K562 (cell line): ENCODE data around the gene PNPLA1. TPM values are rescaled to one million over a fixed set of nuclear protein-coding genes. Genes with fewer than 3 reads are reported as not detected.

ENCODE experiments used
- ATAC-seq: fragments of 200-7000 bp; cut with Tn5 transposase; 3 replicates; pipeline ENCODE4 v1.9.1; 2020; ENCODE audit warnings: moderate library complexity
- BruUV-seq: library from RNA; stranded (reverse); fragments of 400-500 nt; replicated peaks from 2 replicates; lab custom pipeline; 2021; lab: Mats Ljungman, UMichigan
- CTCF ChIA-PET: fragments of 300-600 bp; formaldehyde crosslinking; extraction: SDS; loops from one replicate; lab custom pipeline; 2021; ENCODE audit warnings: low intra/inter-chr PET ratio; lab: Yijun Ruan, JAX
- POLR2A ChIA-PET: fragments of 300-600, 350-650 bp; sonication (Branson Sonifier 250); formaldehyde crosslinking; extraction: SDS; loops from one replicate; lab custom pipeline; 2021; ENCODE audit warnings: antibody characterized with exemption, inconsistent platforms; lab: Yijun Ruan, JAX
- DNase-seq, 4 experiments: peaks; one replicate each; pipeline versions ENCODE4 v3.0.0 to v3.0.0-alpha.2; 2011 to 2018; ENCODE audit warnings: low spot score in 3 of 4, mixed read lengths in 3 of 4; ENCODE audit errors: extremely low read depth in 1 of 4
- FAIRE-seq: peaks from 2 replicates; lab custom pipeline; 2011; peaks lifted over from hg19 to GRCh38; lab: Jason Lieb, UNC
- H2AFZ ChIP-seq: 2 replicates; pipeline ENCODE4 v1.6.0; 2011; ENCODE audit warnings: low read depth, low read length, control low read depth, inconsistent platforms
- H3K27ac ChIP-seq: fragments of 200-600 bp; 3 replicates; pipeline ENCODE4 v1.8.0; 2011; ENCODE audit warnings: low read depth, mild to moderate bottlenecking, control low read depth, inconsistent platforms, low read length, moderate library complexity, mixed read lengths; ENCODE audit errors: extremely low read depth
- H3K27me3 ChIP-seq, 2 experiments: fragments of 300-600 bp in 1 of 2; 2 replicates in 1 of 2; 3 replicates in 1 of 2; pipeline versions ENCODE4 v1.6.0 to v1.8.0; 2011; ENCODE audit warnings: inconsistent platforms in 2 of 2, low read length in 2 of 2, mild to moderate bottlenecking in 1 of 2, mixed read lengths in 1 of 2, moderate library complexity in 1 of 2; ENCODE audit not compliant: control insufficient read depth in 2 of 2, insufficient read depth in 2 of 2
- H3K36me3 ChIP-seq: fragments of 300-600 bp; 3 replicates; pipeline ENCODE4 v1.8.0; 2011; ENCODE audit warnings: mild to moderate bottlenecking, low read length, inconsistent platforms; ENCODE audit not compliant: control insufficient read depth, insufficient read depth
- H3K4me1 ChIP-seq, 2 experiments: fragments of 200-600 bp in 1 of 2; replicated peaks in 1 of 2; 2 replicates in 1 of 2; 3 replicates in 1 of 2; pipeline versions ENCODE4 v1.5.1 to v1.8.0; 2011; ENCODE audit warnings: inconsistent platforms in 2 of 2, low read length in 2 of 2, mild to moderate bottlenecking in 1 of 2, mixed read lengths in 1 of 2, moderate library complexity in 1 of 2; ENCODE audit not compliant: control insufficient read depth in 2 of 2, insufficient read depth in 2 of 2
- H3K4me2 ChIP-seq: 2 replicates; pipeline ENCODE4 v1.6.1; 2011; ENCODE audit warnings: low read length, control low read depth, inconsistent platforms, mixed read lengths; ENCODE audit not compliant: insufficient read depth
- H3K4me3 ChIP-seq: fragments of 200-600 bp; sonication (generic), shearing (Covaris generic); 2 replicates; pipeline ENCODE4 v1.5.1; 2016; ENCODE audit warnings: control low read depth, inconsistent platforms
- H3K79me2 ChIP-seq: fragments of 200-600 bp; 3 replicates; pipeline ENCODE4 v1.8.0; 2011; ENCODE audit warnings: low read length, inconsistent platforms; ENCODE audit not compliant: control insufficient read depth, insufficient read depth
- H3K9ac ChIP-seq, 2 experiments: 2 replicates each; pipeline versions ENCODE4 v1.6.0 to v1.6.1; 2011; ENCODE audit warnings: low read depth in 2 of 2, low read length in 2 of 2, control low read depth in 1 of 2, inconsistent platforms in 1 of 2, mild to moderate bottlenecking in 1 of 2, mixed read lengths in 1 of 2; ENCODE audit not compliant: insufficient read depth in 1 of 2
- H3K9me1 ChIP-seq: one replicate; pipeline ENCODE4 v1.6.0; 2011; ENCODE audit warnings: inconsistent platforms, mild to moderate bottlenecking, low read length, moderate library complexity; ENCODE audit not compliant: control insufficient read depth, insufficient read depth
- H3K9me3 ChIP-seq: replicated peaks from 2 replicates; pipeline ENCODE4 v1.5.1; 2011; ENCODE audit warnings: low read depth, low read length, inconsistent platforms; ENCODE audit not compliant: control insufficient read depth, insufficient read depth
- H4K20me1 ChIP-seq: replicated peaks from 2 replicates; pipeline ENCODE4 v1.6.1; 2011; ENCODE audit warnings: low read length, inconsistent platforms, mixed read lengths; ENCODE audit not compliant: control insufficient read depth, insufficient read depth
- CBX3 ChIP-seq, 2 experiments: IDR thresholded peaks; 1 replicate in 1 of 2; 2 replicates in 1 of 2; pipeline ENCODE4 v1.6.1; 2012; ENCODE audit warnings: inconsistent platforms in 2 of 2, low read length in 2 of 2, borderline replicate concordance in 1 of 2, control low read depth in 1 of 2
- CEBPG ChIP-seq, 3 experiments: fragments of 200-800 bp in 1 of 3; sonication (Bioruptor generic) in 1 of 3; sonication (generic) in 1 of 3; formaldehyde crosslinking in 1 of 3; IDR thresholded peaks in 2 of 3; conservative IDR thresholded peaks in 1 of 3; 2 replicates each; pipeline versions ENCODE4 v1.6.1 to v1.8.0; 2016 to 2022; ENCODE audit warnings: missing compliant biosample characterization in 2 of 3, missing genetic modification characterization in 2 of 3, mild to moderate bottlenecking in 1 of 3, missing genetic modification reagents in 1 of 3
- DPF2 ChIP-seq: fragments of 450-650 bp; IDR thresholded peaks from 2 replicates; pipeline ENCODE4 v1.6.1; 2016
- NELFE ChIP-seq: IDR thresholded peaks from 2 replicates; pipeline ENCODE4 v1.6.1; 2011; ENCODE audit warnings: mild to moderate bottlenecking; ENCODE audit not compliant: insufficient read depth, insufficient read length
- NR2C1 ChIP-seq, 2 experiments: fragments of 450-650 bp; IDR thresholded peaks; 2 replicates each; pipeline ENCODE4 v1.6.1; 2017; ENCODE audit warnings: mild to moderate bottlenecking in 2 of 2, antibody characterized with exemption in 1 of 2, inconsistent platforms in 1 of 2, missing compliant biosample characterization in 1 of 2, missing genetic modification characterization in 1 of 2
- RBM22 ChIP-seq: fragments of 200-400 bp; formaldehyde crosslinking; IDR thresholded peaks from 2 replicates; pipeline ENCODE4 v1.6.1; 2018; ENCODE audit warnings: low read length, low read depth; ENCODE audit not compliant: poor library complexity, severe bottlenecking
- RERE ChIP-seq: sonication (generic); formaldehyde crosslinking; IDR thresholded peaks from 2 replicates; pipeline ENCODE4 v1.8.0; 2023; ENCODE audit warnings: missing genetic modification reagents, mild to moderate bottlenecking, borderline replicate concordance
- SUPT5H ChIP-seq: fragments of 450-650 bp; IDR thresholded peaks from 2 replicates; pipeline ENCODE4 v1.6.1; 2016
- TAF9B ChIP-seq: fragments of 450-650 bp; IDR thresholded peaks from 2 replicates; pipeline ENCODE4 v1.6.1; 2018; ENCODE audit warnings: mild to moderate bottlenecking; ENCODE audit not compliant: partially characterized antibody
- THAP7 ChIP-seq: fragments of 250-450 bp; sonication (Bioruptor Pico); IDR thresholded peaks from 2 replicates; pipeline ENCODE4 v1.5.0; 2021
- WGBS: fragments of 100-300 bp; shearing (Covaris generic); methylation state at CpG from one replicate; pipeline ENCODE4 v1.1.6; 2016; ENCODE audit warnings: low coverage, mixed read lengths; ENCODE audit not compliant: insufficient coverage; ENCODE audit errors: missing lambda C conversion rate; 5-methylcytosine and 5-hydroxymethylcytosine counted together
- in situ Hi-C: fragments of 300-500 bp; cut with MboI; formaldehyde crosslinking; loops from 4 replicates; pipeline ENCODE4 v1.15.0; 2018; ENCODE audit warnings: inconsistent platforms, mixed read lengths
- intact Hi-C: fragments of 100-400 bp; cut with micrococcal nuclease; formaldehyde crosslinking; loops from 2 replicates; pipeline ENCODE4 v1.14.2; 2022
- polyA plus RNA-seq, 8 experiments: library from polyadenylated mRNA; depleted of rRNA in 4 of 8; stranded (reverse) in 5 of 8; unstranded in 3 of 8; fragments of >200 nt; fragmentation: Nextera tagmentation in 2 of 8; fragmentation: Illumina TruSeq in 1 of 8; extraction: Ambion mirVana in 2 of 8; extraction: Trizol in 1 of 8; gene quantifications; 2 replicates each; pipeline versions ENCODE4 v1.2.1 to v1.2.3, GENCODE V29; 2011 to 2014; ENCODE audit warnings: inconsistent platforms in 1 of 8, missing spikeins in 1 of 8
- total RNA-seq, 7 experiments: library from RNA; depleted of rRNA in 6 of 7; stranded (reverse); fragments of >200 nt in 6 of 7; fragmentation: Illumina TruSeq in 2 of 7; extraction: Trizol in 2 of 7; gene quantifications; 2 replicates each; pipeline versions ENCODE4 v1.2.1 to v1.2.3, GENCODE V29; 2011 to 2021; ENCODE audit warnings: low replicate concordance in 1 of 7
- TF ChIP-seq, protein P1 (sequence below): fragments of 250-450 bp; sonication (Bioruptor Pico); IDR thresholded peaks from 2 replicates; pipeline ENCODE4 v1.5.0; 2021
- TF ChIP-seq, protein P2 (sequence below): fragments of 450-650 bp; IDR thresholded peaks from 2 replicates; pipeline ENCODE4 v1.6.1; 2016; ENCODE audit warnings: antibody characterized with exemption

The PNPLA1 gene
- total and polyA plus RNA-seq, 9 of the 15 experiments (the other 6 are each of a cell fraction or from before 2014, with no cell fraction given): 0.04 to 0.27 (median 0.13) TPM; not detected in 2

DNA sequence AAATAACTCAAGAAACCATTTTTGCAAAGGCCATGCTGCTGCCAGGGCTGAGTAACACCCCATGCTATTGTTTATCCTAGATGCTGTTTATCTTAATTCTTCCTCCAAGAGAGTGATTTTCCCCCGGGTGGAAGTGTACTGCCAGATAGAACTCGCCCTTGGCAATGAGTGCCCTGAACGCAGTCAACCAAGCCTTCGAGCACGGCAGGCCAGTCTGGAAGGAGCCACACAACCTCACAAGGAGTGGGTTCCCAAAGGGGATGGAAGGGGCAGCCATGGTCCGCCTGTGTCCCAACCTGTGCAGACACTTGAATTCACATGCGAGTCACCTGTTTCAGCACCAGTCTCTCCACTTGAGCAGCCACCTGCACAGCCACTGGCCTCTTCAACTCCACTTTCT is 31.9 kb downstream of the PNPLA1 start:
- Histone ChIP-seq H3K9ac (no peak overlapping the region), H3K9me1 (no peaks in the 10 kb centered on the region), H3K4me3 (no peak overlapping the region), H3K9me3 (no peaks in the 10 kb centered on the region), H3K4me1 (no peaks in the 10 kb centered on the region), H3K36me3 (no peaks in the 10 kb centered on the region), H3K79me2 (no peaks in the 10 kb centered on the region), H3K27me3 (peaks cover 32 to 56% of the 10 kb centered on the region in 2 experiments), H4K20me1 (peaks cover 9% of the 10 kb centered on the region; the same call in 1 of the 2 replicates), H2AFZ (no peak overlapping the region), H3K27ac (no peak overlapping the region), H3K4me2 (no peak overlapping the region)
- WGBS: 15% methylated on average over 7 of the region's 7 CpGs
- no TSS peak for BruUV-seq
- intact Hi-C loops: loop anchor here (1.0 to 2.0 kb wide), 3 partner anchors 17 to 274 kb away; partner anchors contain the start of gene MAPK14
- no peak for ATAC-seq
- FAIRE-seq: no peak
- in situ Hi-C loops: no loop called here
- POLR2A ChIA-PET: interaction anchor here (0.9 to 1.0 kb wide), 3 partner anchors 14 to 30 kb away, joined by 3 to 5 read pairs (median 5); no protein-coding TSS in a partner anchor
- no peak for DNase-seq
- CTCF ChIA-PET: interaction anchor here (1.1 to 3.0 kb wide), 5 partner anchors 57 to 379 kb away, joined by 3 to 45 read pairs (median 3); no protein-coding TSS in a partner anchor
- TF ChIP-seq DPF2 (no peak), SUPT5H (no peak), RBM22 (no peak), NR2C1 (IDR thresholded peaks at IDR 0.05) (no peak), NR2C1 (tag; IDR thresholded peaks at IDR 0.05) (no peak), NELFE (no peak), RERE (CRISPR knock-in tag) (no peak), TAF9B (no peak), THAP7 (CRISPR knock-in tag) (no peak), CEBPG (CRISPR knock-in tag; IDR thresholded peaks at IDR 0.05) (no peak), CEBPG (tag; conservative IDR thresholded peaks at IDR 0.05 in 1 of 2, IDR thresholded peaks at IDR 0.05 in 1 of 2) (no peak), CBX3 (IDR thresholded peaks at IDR 0.05; ENCODE audit: borderline replicate concordance in 1 of 2, low read length in 2 of 2) (no peak)
- TF ChIP-seq, protein P1, sequence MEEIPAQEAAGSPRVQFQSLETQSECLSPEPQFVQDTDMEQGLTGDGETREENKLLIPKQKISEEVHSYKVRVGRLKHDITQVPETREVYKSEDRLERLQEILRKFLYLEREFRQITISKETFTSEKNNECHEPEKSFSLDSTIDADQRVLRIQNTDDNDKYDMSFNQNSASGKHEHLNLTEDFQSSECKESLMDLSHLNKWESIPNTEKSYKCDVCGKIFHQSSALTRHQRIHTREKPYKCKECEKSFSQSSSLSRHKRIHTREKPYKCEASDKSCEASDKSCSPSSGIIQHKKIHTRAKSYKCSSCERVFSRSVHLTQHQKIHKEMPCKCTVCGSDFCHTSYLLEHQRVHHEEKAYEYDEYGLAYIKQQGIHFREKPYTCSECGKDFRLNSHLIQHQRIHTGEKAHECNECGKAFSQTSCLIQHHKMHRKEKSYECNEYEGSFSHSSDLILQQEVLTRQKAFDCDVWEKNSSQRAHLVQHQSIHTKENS (CRISPR knock-in tag): no peak
- TF ChIP-seq, protein P2, sequence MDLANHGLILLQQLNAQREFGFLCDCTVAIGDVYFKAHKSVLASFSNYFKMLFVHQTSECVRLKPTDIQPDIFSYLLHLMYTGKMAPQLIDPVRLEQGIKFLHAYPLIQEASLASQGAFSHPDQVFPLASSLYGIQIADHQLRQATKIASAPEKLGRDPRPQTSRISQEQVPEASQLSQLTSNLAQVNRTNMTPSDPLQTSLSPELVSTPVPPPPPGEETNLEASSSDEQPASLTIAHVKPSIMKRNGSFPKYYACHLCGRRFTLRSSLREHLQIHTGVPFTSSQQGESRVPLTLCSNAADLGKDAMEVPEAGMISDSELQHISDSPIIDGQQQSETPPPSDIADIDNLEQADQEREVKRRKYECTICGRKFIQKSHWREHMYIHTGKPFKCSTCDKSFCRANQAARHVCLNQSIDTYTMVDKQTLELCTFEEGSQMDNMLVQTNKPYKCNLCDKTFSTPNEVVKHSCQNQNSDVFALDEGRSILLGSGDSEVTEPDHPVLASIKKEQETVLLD: no peak
